Adrenal gland (tissue), 5 donors: ENCODE measurements around the gene ACOX2.
"Not testable (repeated sequence)": the region's sequence is repeated elsewhere in the genome, so short reads cannot be mapped to it uniquely, and the experiment has no call there.

Experiments
- CTCF ChIP-seq, 6 experiments: fragments of 450-650 bp in 4 of 6; fragments of 200-600 bp in 2 of 6; sonication (generic) in 1 of 6; IDR thresholded peaks; 1 replicate in 5 of 6; 2 replicates in 1 of 6; pipeline versions ENCODE4 v1.5.1 to v1.8.0; 2016 to 2021; ENCODE audit warnings: antibody characterized with exemption in 6 of 6, mild to moderate bottlenecking in 2 of 6, moderate library complexity in 1 of 6
- POLR2A ChIP-seq, 2 donors: fragments of 450-650 bp; IDR thresholded peaks; one replicate each; pipeline ENCODE4 v1.6.1; 2017; ENCODE audit warnings: antibody characterized with exemption in 2 of 2, mild to moderate bottlenecking in 2 of 2, moderate library complexity in 1 of 2
- donor health status: DM: no; HTN: no; CAD: no.

- not testable (repeated sequence) for TF ChIP-seq POLR2A, CTCF (IDR thresholded peaks at IDR 0.05)
Observed at GRCh38 chr3:58527440-58527839, 9.6 kb downstream of the ACOX2 start.
